HepG2 (cell line): Measurements from ENCODE around the gene ANAPC5. TPM values are rescaled to one million over a fixed set of nuclear protein-coding genes. Genes with fewer than 3 reads are reported as not detected.

ENCODE experiments used
- BORCS8-MEF2B ChIP-seq: sonication (generic); formaldehyde crosslinking; IDR thresholded peaks from 2 replicates; pipeline ENCODE4 v1.8.0; 2022; ENCODE audit warnings: mild to moderate bottlenecking, missing genetic modification reagents
- FOXA1 ChIP-seq, 2 experiments: fragments of 450-650 bp in 1 of 2; sonication (generic) in 1 of 2; formaldehyde crosslinking in 1 of 2; IDR thresholded peaks; 2 replicates each; pipeline versions ENCODE4 v1.4.0 to v1.6.1; 2016 to 2020; ENCODE audit warnings: missing genetic modification reagents in 1 of 2
- GABPA ChIP-seq, 2 experiments: IDR thresholded peaks; 2 replicates each; pipeline ENCODE4 v1.6.1; 2011 to 2016; ENCODE audit warnings: low read depth in 2 of 2, low read length in 1 of 2, missing biosample characterization in 1 of 2, missing genetic modification characterization in 1 of 2
- HMG20A ChIP-seq: IDR thresholded peaks from 2 replicates; pipeline ENCODE4 v1.6.1; 2016; ENCODE audit warnings: borderline replicate concordance
- SNAI1 ChIP-seq: sonication (generic); formaldehyde crosslinking; IDR thresholded peaks from 2 replicates; pipeline ENCODE4 v1.5.0; 2020; ENCODE audit warnings: mild to moderate bottlenecking, missing genetic modification reagents, borderline replicate concordance
- TBP ChIP-seq: sonication (generic); formaldehyde crosslinking; IDR thresholded peaks from 2 replicates; pipeline ENCODE4 v1.5.0; 2020; ENCODE audit warnings: missing genetic modification reagents
- TRAFD1 ChIP-seq: sonication (generic); formaldehyde crosslinking; IDR thresholded peaks from 2 replicates; pipeline ENCODE4 v1.5.1; 2020; ENCODE audit warnings: missing genetic modification reagents, mild to moderate bottlenecking, borderline replicate concordance
- ZBTB10 ChIP-seq: sonication (generic); formaldehyde crosslinking; IDR thresholded peaks from 2 replicates; pipeline ENCODE4 v1.4.0; 2020; ENCODE audit warnings: missing genetic modification reagents, borderline replicate concordance
- ZFP37 ChIP-seq: sonication (generic); formaldehyde crosslinking; IDR thresholded peaks from 2 replicates; pipeline ENCODE4 v1.4.0; 2020; ENCODE audit warnings: missing genetic modification reagents, borderline replicate concordance
- ZNF224 ChIP-seq: sonication (generic); formaldehyde crosslinking; IDR thresholded peaks from 2 replicates; pipeline ENCODE4 v1.5.0; 2020; ENCODE audit warnings: mild to moderate bottlenecking, missing genetic modification reagents
- ZNF337 ChIP-seq: sonication (generic); formaldehyde crosslinking; IDR thresholded peaks from 2 replicates; pipeline ENCODE4 v1.5.1; 2020; ENCODE audit warnings: missing genetic modification reagents, low read depth, mild to moderate bottlenecking, borderline replicate concordance
- polyA plus RNA-seq, 8 experiments: library from polyadenylated mRNA; depleted of rRNA in 3 of 8; stranded (reverse) in 7 of 8; unstranded in 1 of 8; fragments of >200 nt; fragmentation: Illumina TruSeq in 4 of 8; extraction: Trizol in 4 of 8; gene quantifications; 2 replicates each; pipeline versions ENCODE4 v1.2.1 to v1.2.3, GENCODE V29; 2011 to 2016; ENCODE audit warnings: low read depth in 4 of 8, missing spikeins in 1 of 8, mixed read lengths in 1 of 8; ENCODE audit not compliant: insufficient read depth in 1 of 8
- total RNA-seq, 5 experiments: library from RNA; depleted of rRNA; stranded (reverse); fragments of >200 nt; fragmentation: Illumina TruSeq; extraction: Trizol; gene quantifications; 2 replicates each; pipeline ENCODE4 v1.2.3, GENCODE V29; 2016; ENCODE audit warnings: low read depth in 1 of 5
- TF ChIP-seq, protein P1 (sequence below): sonication (generic); formaldehyde crosslinking; IDR thresholded peaks from 2 replicates; pipeline ENCODE4 v1.5.0; 2020; ENCODE audit warnings: mild to moderate bottlenecking, missing genetic modification reagents, borderline replicate concordance
- TF ChIP-seq, protein P2 (sequence below), 2 experiments: IDR thresholded peaks; 2 replicates each; pipeline ENCODE4 v1.6.1; 2011 to 2012; ENCODE audit warnings: low read length in 2 of 2, borderline replicate concordance in 1 of 2, low read depth in 1 of 2, mild to moderate bottlenecking in 1 of 2, moderate library complexity in 1 of 2

Gene ANAPC5
- total and polyA plus RNA-seq, 2 of the 13 experiments (the other 11 are each of a cell fraction or from before 2014, with no cell fraction given), result 146 to 161 TPM

DNA sequence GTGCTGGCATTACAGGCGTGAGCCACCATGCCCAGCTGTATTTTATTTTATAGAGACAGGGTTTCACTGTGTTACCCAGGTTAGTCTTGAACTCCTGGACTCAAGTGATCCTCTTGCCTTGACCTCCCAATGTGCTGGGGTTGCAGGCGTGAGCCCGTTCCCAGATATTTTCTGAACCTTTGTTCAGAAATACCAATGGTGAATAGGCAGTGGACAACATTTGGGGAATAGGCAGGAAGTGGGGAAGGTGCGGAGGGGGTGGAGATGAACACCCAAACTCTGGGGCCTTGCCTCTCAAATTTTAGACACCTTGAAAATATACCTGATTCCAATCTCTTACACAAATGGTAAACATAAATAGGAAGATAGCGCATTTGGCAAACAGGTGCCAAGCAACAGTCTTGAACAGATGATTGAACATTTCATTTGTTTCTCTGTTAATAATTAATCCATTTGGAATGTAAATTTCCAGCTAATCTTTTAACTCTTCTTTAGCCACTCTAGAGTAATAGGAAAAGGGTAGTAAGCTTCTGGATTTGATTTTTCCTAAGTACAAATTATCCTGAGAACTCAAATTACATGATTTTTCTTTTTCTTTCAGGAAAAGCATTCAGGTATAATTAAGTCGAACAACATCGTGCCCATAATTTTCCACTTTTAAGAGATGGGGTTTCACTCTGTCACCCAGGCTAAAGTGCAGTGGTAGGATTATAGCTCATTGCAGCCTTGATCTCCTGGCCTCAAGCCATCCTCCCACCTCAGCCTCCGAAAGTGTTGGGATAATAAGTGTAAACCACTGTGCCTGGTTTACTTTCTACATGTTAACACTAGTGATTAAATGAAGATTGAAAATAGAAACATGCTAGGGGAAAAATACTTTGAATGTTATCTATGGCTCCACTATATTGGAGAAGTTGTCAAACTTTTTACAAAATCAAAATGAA lies 24.8 kb upstream of the ANAPC5 start (continued):
- no peak for TF ChIP-seq BORCS8-MEF2B
- TF ChIP-seq ZNF224 (CRISPR knock-in tag), result no peak
- no peak for TF ChIP-seq ZNF337 (CRISPR knock-in tag)
- TF ChIP-seq GABPA (IDR thresholded peaks at IDR 0.05; ENCODE audit: low read depth, low read length), result no peak
- no peak for TF ChIP-seq GABPA (CRISPR knock-in tag; IDR thresholded peaks at IDR 0.05; ENCODE audit: low read depth)
- TF ChIP-seq HMG20A, result no peak
- TF ChIP-seq SNAI1 (CRISPR knock-in tag), result no peak
- no peak for TF ChIP-seq ZFP37 (CRISPR knock-in tag)
- no peak for TF ChIP-seq TRAFD1 (CRISPR knock-in tag)
- TF ChIP-seq, protein P1, sequence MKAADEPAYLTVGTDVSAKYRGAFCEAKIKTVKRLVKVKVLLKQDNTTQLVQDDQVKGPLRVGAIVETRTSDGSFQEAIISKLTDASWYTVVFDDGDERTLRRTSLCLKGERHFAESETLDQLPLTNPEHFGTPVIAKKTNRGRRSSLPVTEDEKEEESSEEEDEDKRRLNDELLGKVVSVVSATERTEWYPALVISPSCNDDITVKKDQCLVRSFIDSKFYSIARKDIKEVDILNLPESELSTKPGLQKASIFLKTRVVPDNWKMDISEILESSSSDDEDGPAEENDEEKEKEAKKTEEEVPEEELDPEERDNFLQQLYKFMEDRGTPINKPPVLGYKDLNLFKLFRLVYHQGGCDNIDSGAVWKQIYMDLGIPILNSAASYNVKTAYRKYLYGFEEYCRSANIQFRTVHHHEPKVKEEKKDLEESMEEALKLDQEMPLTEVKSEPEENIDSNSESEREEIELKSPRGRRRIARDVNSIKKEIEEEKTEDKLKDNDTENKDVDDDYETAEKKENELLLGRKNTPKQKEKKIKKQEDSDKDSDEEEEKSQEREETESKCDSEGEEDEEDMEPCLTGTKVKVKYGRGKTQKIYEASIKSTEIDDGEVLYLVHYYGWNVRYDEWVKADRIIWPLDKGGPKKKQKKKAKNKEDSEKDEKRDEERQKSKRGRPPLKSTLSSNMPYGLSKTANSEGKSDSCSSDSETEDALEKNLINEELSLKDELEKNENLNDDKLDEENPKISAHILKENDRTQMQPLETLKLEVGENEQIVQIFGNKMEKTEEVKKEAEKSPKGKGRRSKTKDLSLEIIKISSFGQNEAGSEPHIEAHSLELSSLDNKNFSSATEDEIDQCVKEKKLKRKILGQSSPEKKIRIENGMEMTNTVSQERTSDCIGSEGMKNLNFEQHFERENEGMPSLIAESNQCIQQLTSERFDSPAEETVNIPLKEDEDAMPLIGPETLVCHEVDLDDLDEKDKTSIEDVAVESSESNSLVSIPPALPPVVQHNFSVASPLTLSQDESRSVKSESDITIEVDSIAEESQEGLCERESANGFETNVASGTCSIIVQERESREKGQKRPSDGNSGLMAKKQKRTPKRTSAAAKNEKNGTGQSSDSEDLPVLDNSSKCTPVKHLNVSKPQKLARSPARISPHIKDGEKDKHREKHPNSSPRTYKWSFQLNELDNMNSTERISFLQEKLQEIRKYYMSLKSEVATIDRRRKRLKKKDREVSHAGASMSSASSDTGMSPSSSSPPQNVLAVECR, result no peak
- TF ChIP-seq, protein P2, sequence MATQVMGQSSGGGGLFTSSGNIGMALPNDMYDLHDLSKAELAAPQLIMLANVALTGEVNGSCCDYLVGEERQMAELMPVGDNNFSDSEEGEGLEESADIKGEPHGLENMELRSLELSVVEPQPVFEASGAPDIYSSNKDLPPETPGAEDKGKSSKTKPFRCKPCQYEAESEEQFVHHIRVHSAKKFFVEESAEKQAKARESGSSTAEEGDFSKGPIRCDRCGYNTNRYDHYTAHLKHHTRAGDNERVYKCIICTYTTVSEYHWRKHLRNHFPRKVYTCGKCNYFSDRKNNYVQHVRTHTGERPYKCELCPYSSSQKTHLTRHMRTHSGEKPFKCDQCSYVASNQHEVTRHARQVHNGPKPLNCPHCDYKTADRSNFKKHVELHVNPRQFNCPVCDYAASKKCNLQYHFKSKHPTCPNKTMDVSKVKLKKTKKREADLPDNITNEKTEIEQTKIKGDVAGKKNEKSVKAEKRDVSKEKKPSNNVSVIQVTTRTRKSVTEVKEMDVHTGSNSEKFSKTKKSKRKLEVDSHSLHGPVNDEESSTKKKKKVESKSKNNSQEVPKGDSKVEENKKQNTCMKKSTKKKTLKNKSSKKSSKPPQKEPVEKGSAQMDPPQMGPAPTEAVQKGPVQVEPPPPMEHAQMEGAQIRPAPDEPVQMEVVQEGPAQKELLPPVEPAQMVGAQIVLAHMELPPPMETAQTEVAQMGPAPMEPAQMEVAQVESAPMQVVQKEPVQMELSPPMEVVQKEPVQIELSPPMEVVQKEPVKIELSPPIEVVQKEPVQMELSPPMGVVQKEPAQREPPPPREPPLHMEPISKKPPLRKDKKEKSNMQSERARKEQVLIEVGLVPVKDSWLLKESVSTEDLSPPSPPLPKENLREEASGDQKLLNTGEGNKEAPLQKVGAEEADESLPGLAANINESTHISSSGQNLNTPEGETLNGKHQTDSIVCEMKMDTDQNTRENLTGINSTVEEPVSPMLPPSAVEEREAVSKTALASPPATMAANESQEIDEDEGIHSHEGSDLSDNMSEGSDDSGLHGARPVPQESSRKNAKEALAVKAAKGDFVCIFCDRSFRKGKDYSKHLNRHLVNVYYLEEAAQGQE (IDR thresholded peaks at IDR 0.05; ENCODE audit: borderline replicate concordance in 1 of 2, low read depth in 1 of 2, low read length in 2 of 2), result no peak
- no peak for TF ChIP-seq TBP (CRISPR knock-in tag)
- TF ChIP-seq ZBTB10 (CRISPR knock-in tag), result no peak
- no peak for TF ChIP-seq FOXA1 (IDR thresholded peaks at IDR 0.05)
- TF ChIP-seq FOXA1 (CRISPR knock-in tag; IDR thresholded peaks at IDR 0.05), result 0 out of 2 replicates have a peak, but pooled peaks have one; percentile 15
